DOHH2 (cell line): Measurements from ENCODE around the gene REN.

Experiments used
- H3F3A ChIP-seq: fragments of 200-600 bp; sonication (generic), shearing (Covaris generic); 2 replicates; pipeline ENCODE4 v1.6.0; 2016; ENCODE audit warnings: antibody characterized with exemption, mild to moderate bottlenecking; ENCODE audit not compliant: control insufficient read depth, insufficient read depth
- H3K27ac ChIP-seq: fragments of 200-600 bp; sonication (generic); 2 replicates; pipeline ENCODE4 v1.5.1; 2014; ENCODE audit warnings: low read depth, mild to moderate bottlenecking, low read length, moderate library complexity
- H3K27me3 ChIP-seq: fragments of 200-600 bp; sonication (generic); 2 replicates; pipeline ENCODE4 v1.6.1; 2014; ENCODE audit warnings: mild to moderate bottlenecking, low read length, mixed read lengths; ENCODE audit not compliant: control insufficient read depth
- H3K36me3 ChIP-seq: fragments of 200-600 bp; sonication (generic); 2 replicates; pipeline ENCODE4 v1.6.1; 2014; ENCODE audit warnings: mild to moderate bottlenecking, low read length, moderate library complexity, mixed read lengths; ENCODE audit not compliant: control insufficient read depth
- H3K4me1 ChIP-seq: fragments of 200-600 bp; sonication (generic); 2 replicates; pipeline ENCODE4 v1.6.1; 2014; ENCODE audit warnings: mild to moderate bottlenecking, low read length, mixed read lengths; ENCODE audit not compliant: control insufficient read depth
- H3K4me2 ChIP-seq: fragments of 200-600 bp; sonication (generic); 2 replicates; pipeline ENCODE4 v1.6.0; 2014; ENCODE audit warnings: mild to moderate bottlenecking, low read length, moderate library complexity
- H3K4me3 ChIP-seq: fragments of 200-600 bp; sonication (generic); 2 replicates; pipeline ENCODE4 v1.5.1; 2014; ENCODE audit warnings: mild to moderate bottlenecking, low read length, mixed read lengths
- H3K79me2 ChIP-seq: fragments of 200-600 bp; sonication (generic); 2 replicates; pipeline ENCODE4 v1.6.1; 2014; ENCODE audit warnings: mild to moderate bottlenecking, low read length, mixed read lengths; ENCODE audit not compliant: control insufficient read depth
- H3K9me2 ChIP-seq: fragments of 200-600 bp; sonication (generic); replicated peaks from 2 replicates; pipeline ENCODE4 v1.6.1; 2014; ENCODE audit warnings: mild to moderate bottlenecking, low read length, mixed read lengths; ENCODE audit not compliant: control insufficient read depth
- H3K9me3 ChIP-seq: fragments of 200-600 bp; sonication (generic); 2 replicates; pipeline ENCODE4 v1.6.1; 2014; ENCODE audit warnings: antibody characterized with exemption, low read length, mixed read lengths; ENCODE audit not compliant: control insufficient read depth, insufficient read depth
- H4K20me1 ChIP-seq: fragments of 200-600 bp; sonication (generic); 2 replicates; pipeline ENCODE4 v1.6.0; 2014; ENCODE audit warnings: low read depth, mild to moderate bottlenecking, antibody characterized with exemption, low read length, moderate library complexity; ENCODE audit not compliant: control insufficient read depth, insufficient read depth
- EZH2phosphoT487 ChIP-seq: fragments of 200-600 bp; sonication (generic); IDR thresholded peaks from 2 replicates; pipeline ENCODE4 v1.6.1; 2017; ENCODE audit warnings: borderline replicate concordance, mild to moderate bottlenecking, antibody characterized with exemption, low read length, moderate library complexity, mixed read lengths
- TF ChIP-seq, protein P1 (sequence below): fragments of 200-600 bp; sonication (generic); IDR thresholded peaks from one replicate; pipeline ENCODE4 v1.5.1; 2014; ENCODE audit warnings: antibody characterized with exemption, mild to moderate bottlenecking, low read depth, low read length; ENCODE audit not compliant: poor library complexity, severe bottlenecking

REN gene

GRCh38 chr1:204106825-204107224, 59.3 kb downstream of the REN start:
- H3K9me2 ChIP-seq = no peaks in the 10 kb centered on the region
- no peaks in the 10 kb centered on the region for H3F3A ChIP-seq
- H3K27me3 ChIP-seq = peaks cover 8% of the 10 kb centered on the region; the same call in 1 of the 2 replicates
- H3K4me1 ChIP-seq = no peaks in the 10 kb centered on the region
- H3K4me3 ChIP-seq = no peak overlapping the region
- no peak overlapping the region for H3K27ac ChIP-seq
- H3K79me2 ChIP-seq = no peaks in the 10 kb centered on the region
- no peaks in the 10 kb centered on the region for H3K36me3 ChIP-seq
- H4K20me1 ChIP-seq = no peaks in the 10 kb centered on the region
- TF ChIP-seq EZH2phosphoT487 = no peak
- TF ChIP-seq, protein P1, sequence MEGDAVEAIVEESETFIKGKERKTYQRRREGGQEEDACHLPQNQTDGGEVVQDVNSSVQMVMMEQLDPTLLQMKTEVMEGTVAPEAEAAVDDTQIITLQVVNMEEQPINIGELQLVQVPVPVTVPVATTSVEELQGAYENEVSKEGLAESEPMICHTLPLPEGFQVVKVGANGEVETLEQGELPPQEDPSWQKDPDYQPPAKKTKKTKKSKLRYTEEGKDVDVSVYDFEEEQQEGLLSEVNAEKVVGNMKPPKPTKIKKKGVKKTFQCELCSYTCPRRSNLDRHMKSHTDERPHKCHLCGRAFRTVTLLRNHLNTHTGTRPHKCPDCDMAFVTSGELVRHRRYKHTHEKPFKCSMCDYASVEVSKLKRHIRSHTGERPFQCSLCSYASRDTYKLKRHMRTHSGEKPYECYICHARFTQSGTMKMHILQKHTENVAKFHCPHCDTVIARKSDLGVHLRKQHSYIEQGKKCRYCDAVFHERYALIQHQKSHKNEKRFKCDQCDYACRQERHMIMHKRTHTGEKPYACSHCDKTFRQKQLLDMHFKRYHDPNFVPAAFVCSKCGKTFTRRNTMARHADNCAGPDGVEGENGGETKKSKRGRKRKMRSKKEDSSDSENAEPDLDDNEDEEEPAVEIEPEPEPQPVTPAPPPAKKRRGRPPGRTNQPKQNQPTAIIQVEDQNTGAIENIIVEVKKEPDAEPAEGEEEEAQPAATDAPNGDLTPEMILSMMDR = no peak
- H3K4me2 ChIP-seq = no peak overlapping the region
- H3K9me3 ChIP-seq = no peaks in the 10 kb centered on the region

DNA sequence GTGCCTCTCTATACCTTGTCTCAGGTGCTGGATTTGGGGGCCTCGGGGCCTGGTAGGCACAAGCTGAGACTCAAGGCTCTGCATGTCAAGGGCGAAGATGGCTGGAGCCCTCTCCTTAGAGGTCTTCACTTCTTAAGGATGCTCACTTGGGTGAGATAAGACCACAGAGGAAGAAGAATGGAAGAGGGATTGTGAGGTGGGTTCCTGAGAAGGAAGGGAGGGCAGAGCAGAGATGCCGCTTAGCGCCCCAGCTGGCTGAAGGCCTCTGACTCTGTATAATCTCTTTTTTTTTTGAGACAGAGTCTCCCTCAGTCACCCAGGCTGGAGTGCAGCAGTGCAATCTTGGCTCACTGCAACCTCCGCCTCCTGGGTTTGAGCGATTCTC, 61.0 kb downstream of the REN start:
- Histone ChIP-seq H3K79me2 (no peaks in the 10 kb centered on the region), H3K4me1 (no peaks in the 10 kb centered on the region), H3K27ac (no peak overlapping the region), H3K4me3 (no peak overlapping the region), H4K20me1 (no peaks in the 10 kb centered on the region), H3K4me2 (no peak overlapping the region), H3K9me3 (no peaks in the 10 kb centered on the region), H3K36me3 (no peaks in the 10 kb centered on the region), H3K9me2 (no peaks in the 10 kb centered on the region), H3K27me3 (peaks cover 8% of the 10 kb centered on the region; the same call in 1 of the 2 replicates), H3F3A (no peaks in the 10 kb centered on the region)
- TF ChIP-seq, protein P1 = no peak
- TF ChIP-seq EZH2phosphoT487 = no peak
